ENCODE data around the gene PRR15. TPM values are rescaled to one million over a fixed set of nuclear protein-coding genes. Genes with fewer than 3 reads are reported as not detected.

PRR15 gene
- total and polyA plus RNA-seq, 2 of the 8 experiments (the other 6 are each of a cell fraction or from before 2014, with no cell fraction given), result 4.9 to 7.9 TPM

GRCh38 chr7:29588212-29588611, 24.6 kb downstream of the PRR15 start:
- CTCF ChIA-PET (ENCODE audit: partially characterized antibody), result interaction anchor here (0.6 to 3.2 kb wide), 11 partner anchors 11 to 619 kb away, joined by 3 to 19 read pairs (median 4); no protein-coding TSS in a partner anchor

More at GRCh38 chr7:29588212-29588611, 24.6 kb downstream of the PRR15 start:
- Histone ChIP-seq H2BK120ac (replicated peaks; ENCODE audit: low read depth, low read length) (no peak overlapping the region), H4K20me1 (replicated peaks in 1 of 2; ENCODE audit: control insufficient read depth in 1 of 2, insufficient read depth in 2 of 2, low read length in 2 of 2) (no peaks in the 10 kb centered on the region), H2BK5ac (ENCODE audit: low read depth, low read length) (no peak overlapping the region), H3K36me3 (ENCODE audit: control insufficient read depth in 2 of 4, insufficient read depth in 4 of 4, low read length in 3 of 4) (no peaks in the 10 kb centered on the region), H3K4me2 (ENCODE audit: insufficient read depth in 1 of 2, low read depth in 2 of 2, low read length in 2 of 2) (no peak overlapping the region), H2AK5ac (ENCODE audit: low read depth, low read length) (no peak overlapping the region), H3K9ac (replicated peaks in 1 of 4; ENCODE audit: extremely low read depth in 1 of 4, low read depth in 3 of 4, low read length in 3 of 4) (no peak overlapping the region), H3K27me3 (replicated peaks in 1 of 4; ENCODE audit: control insufficient read depth in 3 of 4, extremely low read depth in 1 of 4, insufficient read depth in 3 of 4, low read length in 3 of 4) (no peaks in the 10 kb centered on the region), H3K79me1 (ENCODE audit: low read depth, low read length) (no peaks in the 10 kb centered on the region), H4K91ac (replicated peaks; ENCODE audit: insufficient read length, low read length) (no peak overlapping the region), H3K23me2 (ENCODE audit: low read depth, low read length) (no peaks in the 10 kb centered on the region), H3K9me3 (ENCODE audit: insufficient read depth in 2 of 2, low read depth in 1 of 2, low read length in 1 of 2) (no peaks in the 10 kb centered on the region), H3K18ac (ENCODE audit: extremely low read depth, low read length) (no peak overlapping the region), H3K14ac (ENCODE audit: insufficient read length) (no peak overlapping the region), H3K27ac (ENCODE audit: low read depth, low read length) (no peak overlapping the region), H3K4ac (replicated peaks; ENCODE audit: insufficient read length, low read depth, low read length) (no peak overlapping the region), H4K8ac (ENCODE audit: extremely low read depth, insufficient read depth, low read length) (no peak overlapping the region), H2BK12ac (ENCODE audit: low read depth, low read length) (no peak overlapping the region), H2BK15ac (ENCODE audit: low read length) (no peak overlapping the region), H4K5ac (ENCODE audit: insufficient read length, low read depth, low read length) (no peak overlapping the region), H3K56ac (replicated peaks; ENCODE audit: insufficient read length, low read depth, low read length) (no peak overlapping the region), H3K79me2 (ENCODE audit: control insufficient read depth in 1 of 2, insufficient read depth in 2 of 2, low read length in 2 of 2) (no peaks in the 10 kb centered on the region), H3K4me3 (ENCODE audit: extremely low read depth in 1 of 4, insufficient read depth in 2 of 4, low read depth in 3 of 4, low read length in 4 of 4) (no peak overlapping the region), H3K4me1 (replicated peaks in 1 of 4; ENCODE audit: control insufficient read depth in 3 of 4, insufficient read depth in 4 of 4, low read length in 3 of 4) (no peaks in the 10 kb centered on the region), H2BK20ac (ENCODE audit: low read length) (no peak overlapping the region), H2AFZ (ENCODE audit: low read length) (no peak overlapping the region), H3K23ac (ENCODE audit: insufficient read length) (no peak overlapping the region)
- DNase-seq (ENCODE audit: low read depth in 1 of 2, low spot score in 2 of 2), result no peak
- POLR2A ChIA-PET (ENCODE audit: partially characterized antibody), result no interaction called here
- no peak for FAIRE-seq
- TF ChIP-seq CREB1 (IDR thresholded peaks at IDR 0.05) (no peak), YY1 (IDR thresholded peaks at IDR 0.05; ENCODE audit: low read depth, low read length) (no peak), ASH2L (IDR thresholded peaks at IDR 0.05; ENCODE audit: low read length) (no peak), JUN (IDR thresholded peaks at IDR 0.05; ENCODE audit: low read depth, low read length) (no peak), SP2 (IDR thresholded peaks at IDR 0.05; ENCODE audit: low read length) (no peak), EP300 (IDR thresholded peaks at IDR 0.05; ENCODE audit: borderline replicate concordance in 1 of 2, low read depth in 2 of 2, low read length in 2 of 2) (no peak), CHD2 (IDR thresholded peaks at IDR 0.05; ENCODE audit: low read length) (no peak)
- 85% methylated on average over 2 of the region's 2 CpGs; no CpG with 5 or more reads in 1 of the 2 experiments for WGBS, 2 experiments (ENCODE audit: extremely low coverage in 1 of 2, insufficient coverage in 1 of 2, insufficient read length in 1 of 2, insufficient replicate concordance in 2 of 2, low coverage in 1 of 2, low lambda C conversion rate in 2 of 2, missing lambda C conversion rate in 1 of 2)

All from H1 (cell line).